Measurements from ENCODE around the gene TMEM132C. TPM values are rescaled to one million over a fixed set of nuclear protein-coding genes. Genes with fewer than 3 reads are reported as not detected.

The TMEM132C gene
- total RNA-seq, 2 donors from 2014 or later, result 0.26 to 0.33 TPM

DNA sequence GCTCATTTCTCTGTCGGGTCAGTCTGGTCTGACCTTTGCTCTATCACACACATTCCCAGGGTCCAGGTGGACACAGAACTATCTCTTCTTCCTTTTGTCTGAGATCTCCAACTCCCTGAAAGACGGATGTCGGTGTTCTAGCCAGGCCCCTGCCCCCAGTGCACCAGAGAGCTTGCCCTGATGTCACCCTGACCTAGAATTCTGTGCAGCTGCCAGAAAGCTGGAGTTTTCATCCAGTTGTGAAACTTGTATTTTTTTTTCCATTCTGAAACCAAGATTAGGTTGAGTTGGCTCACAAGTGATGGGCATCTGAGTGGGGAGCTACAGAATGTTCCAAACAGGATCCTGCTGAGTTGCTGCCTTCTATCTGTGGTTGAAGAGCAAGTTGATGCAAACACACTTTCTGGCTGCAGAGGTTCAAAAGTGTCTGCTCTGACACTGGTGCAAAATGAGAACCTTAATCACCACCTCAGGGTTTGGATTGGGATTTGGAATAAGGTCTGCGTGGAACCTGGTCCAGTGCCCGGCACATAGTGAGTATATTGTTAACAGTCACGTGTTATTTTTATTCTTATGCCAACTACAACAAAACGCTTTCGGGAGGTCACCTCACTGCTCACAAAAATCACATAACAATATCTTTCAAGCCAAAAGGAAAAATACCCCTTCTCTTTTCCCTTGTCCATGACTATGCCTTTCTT lies 345.3 kb downstream of the TMEM132C start:
- Histone ChIP-seq H3K4me1 (ENCODE audit: control insufficient read depth, insufficient read depth, low read length) (no peaks in the 10 kb centered on the region), H3K9me3 (ENCODE audit: control insufficient read depth, low read length) (no peaks in the 10 kb centered on the region), H3K9ac (ENCODE audit: extremely low read depth, low read length, poor library complexity, severe bottlenecking) (no peak overlapping the region), H3K4me3 (ENCODE audit: low read length) (no peak overlapping the region), H3K27ac (ENCODE audit: low read depth, low read length) (no peak overlapping the region), H3K36me3 (ENCODE audit: control insufficient read depth, insufficient read depth, low read length) (no peaks in the 10 kb centered on the region), H3K27me3 (ENCODE audit: control insufficient read depth, insufficient read depth, low read length, poor library complexity, severe bottlenecking) (no peaks in the 10 kb centered on the region)
- TF ChIP-seq, protein P1, sequence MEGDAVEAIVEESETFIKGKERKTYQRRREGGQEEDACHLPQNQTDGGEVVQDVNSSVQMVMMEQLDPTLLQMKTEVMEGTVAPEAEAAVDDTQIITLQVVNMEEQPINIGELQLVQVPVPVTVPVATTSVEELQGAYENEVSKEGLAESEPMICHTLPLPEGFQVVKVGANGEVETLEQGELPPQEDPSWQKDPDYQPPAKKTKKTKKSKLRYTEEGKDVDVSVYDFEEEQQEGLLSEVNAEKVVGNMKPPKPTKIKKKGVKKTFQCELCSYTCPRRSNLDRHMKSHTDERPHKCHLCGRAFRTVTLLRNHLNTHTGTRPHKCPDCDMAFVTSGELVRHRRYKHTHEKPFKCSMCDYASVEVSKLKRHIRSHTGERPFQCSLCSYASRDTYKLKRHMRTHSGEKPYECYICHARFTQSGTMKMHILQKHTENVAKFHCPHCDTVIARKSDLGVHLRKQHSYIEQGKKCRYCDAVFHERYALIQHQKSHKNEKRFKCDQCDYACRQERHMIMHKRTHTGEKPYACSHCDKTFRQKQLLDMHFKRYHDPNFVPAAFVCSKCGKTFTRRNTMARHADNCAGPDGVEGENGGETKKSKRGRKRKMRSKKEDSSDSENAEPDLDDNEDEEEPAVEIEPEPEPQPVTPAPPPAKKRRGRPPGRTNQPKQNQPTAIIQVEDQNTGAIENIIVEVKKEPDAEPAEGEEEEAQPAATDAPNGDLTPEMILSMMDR (conservative IDR thresholded peaks at IDR 0.05), result no peak
- 77 to 91% methylated on average over 5 to 8 of the region's 8 CpGs for WGBS, 2 experiments (ENCODE audit: insufficient coverage in 1 of 2, insufficient read length in 1 of 2)
- peaks cover 7% of the 10 kb centered on the region for H3K27me3 Mint-ChIP-seq (ENCODE audit: insufficient read depth)
- peaks cover 8% of the 10 kb centered on the region for H3K9me3 Mint-ChIP-seq
- no peak overlapping the region for H3K4me3 Mint-ChIP-seq
- DNase-seq, result no peak
- H3K36me3 Mint-ChIP-seq (ENCODE audit: low read depth), result no peaks in the 10 kb centered on the region
- peaks cover 3% of the 10 kb centered on the region for H3K4me1 Mint-ChIP-seq
- H3K27ac Mint-ChIP-seq, result no peak overlapping the region

DNA sequence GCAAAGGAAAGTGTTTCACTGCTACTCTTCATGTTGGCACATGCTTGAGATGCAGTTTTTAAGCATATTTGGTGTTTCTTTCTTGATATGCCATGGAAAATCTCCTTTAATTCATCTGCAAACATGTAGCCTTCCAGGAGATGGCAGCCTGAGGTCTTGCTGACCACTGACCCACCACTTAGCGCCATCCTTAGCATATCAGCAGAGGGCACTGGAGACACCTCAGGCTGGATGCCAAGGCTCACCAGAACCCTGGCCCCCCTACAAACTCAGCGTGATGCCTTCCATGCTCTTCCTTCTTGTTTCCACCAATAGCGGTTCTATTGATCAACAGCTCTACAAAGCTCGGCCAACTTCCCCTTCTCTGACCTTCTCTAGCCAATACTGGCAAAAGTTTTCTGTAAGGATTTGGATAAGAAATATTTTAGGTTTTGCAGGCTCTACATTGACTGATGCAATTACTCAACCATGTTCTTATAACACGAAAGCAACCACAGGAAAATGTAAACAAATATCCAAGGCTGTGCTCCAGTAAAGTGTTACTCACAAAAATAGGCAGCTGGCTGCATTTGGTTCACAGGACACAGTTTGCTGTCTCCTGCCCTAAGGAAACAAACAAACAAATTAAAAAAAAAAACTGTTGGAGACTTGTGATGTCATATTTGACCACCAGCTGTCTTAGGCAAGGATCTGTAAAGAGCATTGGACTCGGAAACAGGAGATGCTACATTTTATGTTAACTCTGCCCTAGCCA lies 347.0 kb downstream of the TMEM132C start:
- Histone ChIP-seq H3K4me1 (ENCODE audit: control insufficient read depth, insufficient read depth, low read length) (no peaks in the 10 kb centered on the region), H3K9me3 (ENCODE audit: control insufficient read depth, low read length) (no peaks in the 10 kb centered on the region), H3K27me3 (ENCODE audit: control insufficient read depth, insufficient read depth, low read length, poor library complexity, severe bottlenecking) (no peaks in the 10 kb centered on the region), H3K36me3 (ENCODE audit: control insufficient read depth, insufficient read depth, low read length) (no peaks in the 10 kb centered on the region), H3K4me3 (ENCODE audit: low read length) (no peak overlapping the region), H3K27ac (ENCODE audit: low read depth, low read length) (no peak overlapping the region), H3K9ac (ENCODE audit: extremely low read depth, low read length, poor library complexity, severe bottlenecking) (no peak overlapping the region)
- Mint-ChIP-seq H3K9me3 (peaks cover 10% of the 10 kb centered on the region), H3K4me3 (no peak overlapping the region), H3K27me3 (ENCODE audit: insufficient read depth) (peaks cover 7% of the 10 kb centered on the region), H3K36me3 (ENCODE audit: low read depth) (no peaks in the 10 kb centered on the region), H3K4me1 (peaks cover under 1% of the 10 kb centered on the region), H3K27ac (no peak overlapping the region)
- 77 to 100% methylated on average over 1 to 6 of the region's 6 CpGs for WGBS, 2 experiments (ENCODE audit: insufficient coverage in 1 of 2, insufficient read length in 1 of 2)
- TF ChIP-seq, protein P1 (conservative IDR thresholded peaks at IDR 0.05), result peak; percentile 72
- DNase-seq, result peak; percentile 82

DNA sequence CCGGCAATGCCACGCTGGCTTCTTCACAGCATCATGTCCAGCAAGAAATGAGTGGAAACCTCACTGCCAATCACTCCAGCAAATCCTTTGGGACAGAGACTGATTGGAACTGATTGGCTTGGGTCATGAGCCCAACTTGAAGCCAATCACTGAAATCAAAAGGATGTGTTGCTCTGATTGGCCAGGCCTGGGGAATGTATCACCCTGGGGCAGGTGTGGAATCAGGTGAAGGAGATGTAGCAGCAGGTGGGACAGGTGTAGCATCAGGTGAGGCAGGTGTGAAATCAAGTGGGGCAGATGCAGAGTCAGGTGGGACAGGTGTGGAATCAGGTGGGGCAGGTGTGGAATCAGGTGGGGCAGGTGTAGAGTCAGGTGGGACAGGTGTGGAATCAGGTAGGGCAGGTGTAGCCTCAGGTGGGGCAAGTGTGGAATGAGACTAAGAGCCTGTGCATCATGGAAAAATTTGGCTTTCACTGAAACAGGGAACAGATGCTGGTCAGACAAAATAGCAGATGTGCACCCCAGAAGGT lies 350.4 kb downstream of the TMEM132C start:
- no peak overlapping the region for H3K4me3 Mint-ChIP-seq
- TF ChIP-seq, protein P1 (conservative IDR thresholded peaks at IDR 0.05), result no peak
- 97% methylated on average over 2 of the region's 2 CpGs; no CpG with 5 or more reads in 1 of the 2 experiments for WGBS, 2 experiments (ENCODE audit: insufficient coverage in 1 of 2, insufficient read length in 1 of 2)

More for the DNA sequence above, 350.4 kb downstream of the TMEM132C start:
- Histone ChIP-seq H3K27ac (ENCODE audit: low read depth, low read length) (no peak overlapping the region), H3K36me3 (ENCODE audit: control insufficient read depth, insufficient read depth, low read length) (no peaks in the 10 kb centered on the region), H3K9me3 (ENCODE audit: control insufficient read depth, low read length) (no peaks in the 10 kb centered on the region), H3K27me3 (ENCODE audit: control insufficient read depth, insufficient read depth, low read length, poor library complexity, severe bottlenecking) (no peaks in the 10 kb centered on the region), H3K4me3 (ENCODE audit: low read length) (no peak overlapping the region), H3K9ac (ENCODE audit: extremely low read depth, low read length, poor library complexity, severe bottlenecking) (no peak overlapping the region), H3K4me1 (ENCODE audit: control insufficient read depth, insufficient read depth, low read length) (no peaks in the 10 kb centered on the region)
- Mint-ChIP-seq H3K4me1 (peaks cover 15% of the 10 kb centered on the region), H3K27me3 (ENCODE audit: insufficient read depth) (no peaks in the 10 kb centered on the region), H3K36me3 (ENCODE audit: low read depth) (no peaks in the 10 kb centered on the region), H3K27ac (no peak overlapping the region), H3K9me3 (peaks cover 10% of the 10 kb centered on the region)
- DNase-seq, result peak; percentile 70
